ENCODE data around the gene DDX46.
"Not testable (repeated sequence)": the region's sequence is repeated elsewhere in the genome, so short reads cannot be mapped to it uniquely, and the experiment has no call there.

DDX46 gene

DNA sequence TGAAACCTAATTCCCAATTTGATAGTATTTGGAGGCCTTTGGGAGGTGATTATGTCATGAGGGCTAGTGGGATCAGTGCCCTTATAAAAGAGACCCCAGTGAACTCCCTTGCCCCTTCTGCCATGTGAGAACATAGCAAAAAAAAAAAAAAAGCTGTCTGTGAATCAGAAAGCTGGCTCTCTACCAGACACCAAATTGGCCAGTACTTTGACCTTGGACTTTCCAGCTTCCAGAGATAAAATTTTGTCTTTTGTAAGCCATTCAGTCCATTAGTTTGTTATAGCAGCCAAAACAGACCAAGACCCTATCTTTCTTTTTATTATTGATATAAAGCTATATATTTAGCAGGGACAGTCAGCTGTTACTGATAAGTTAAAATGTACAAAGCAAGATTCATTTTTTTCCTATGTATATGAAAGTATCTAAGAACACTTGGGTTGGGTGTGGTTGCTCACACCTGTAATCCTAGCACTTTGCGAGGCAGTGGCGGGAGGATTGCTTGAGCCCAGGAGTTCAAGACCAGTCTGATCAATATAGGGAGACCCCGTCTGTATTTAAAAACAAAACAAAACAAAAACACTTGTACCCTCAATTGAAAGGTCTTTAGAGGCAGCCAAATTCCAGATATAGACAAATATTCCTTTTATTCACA lies 79.1 kb downstream of the DDX46 start:
- H3K9me3 ChIP-seq: no peaks in the 10 kb centered on the region
- intact Hi-C loops (cut with DNase I; ENCODE audit: low total_unique reads): no loop called here
- H3K36me3 ChIP-seq: peaks cover 0 to 46% (median 15%) of the 10 kb centered on the region in 3 donors
- TF ChIP-seq, protein P1, sequence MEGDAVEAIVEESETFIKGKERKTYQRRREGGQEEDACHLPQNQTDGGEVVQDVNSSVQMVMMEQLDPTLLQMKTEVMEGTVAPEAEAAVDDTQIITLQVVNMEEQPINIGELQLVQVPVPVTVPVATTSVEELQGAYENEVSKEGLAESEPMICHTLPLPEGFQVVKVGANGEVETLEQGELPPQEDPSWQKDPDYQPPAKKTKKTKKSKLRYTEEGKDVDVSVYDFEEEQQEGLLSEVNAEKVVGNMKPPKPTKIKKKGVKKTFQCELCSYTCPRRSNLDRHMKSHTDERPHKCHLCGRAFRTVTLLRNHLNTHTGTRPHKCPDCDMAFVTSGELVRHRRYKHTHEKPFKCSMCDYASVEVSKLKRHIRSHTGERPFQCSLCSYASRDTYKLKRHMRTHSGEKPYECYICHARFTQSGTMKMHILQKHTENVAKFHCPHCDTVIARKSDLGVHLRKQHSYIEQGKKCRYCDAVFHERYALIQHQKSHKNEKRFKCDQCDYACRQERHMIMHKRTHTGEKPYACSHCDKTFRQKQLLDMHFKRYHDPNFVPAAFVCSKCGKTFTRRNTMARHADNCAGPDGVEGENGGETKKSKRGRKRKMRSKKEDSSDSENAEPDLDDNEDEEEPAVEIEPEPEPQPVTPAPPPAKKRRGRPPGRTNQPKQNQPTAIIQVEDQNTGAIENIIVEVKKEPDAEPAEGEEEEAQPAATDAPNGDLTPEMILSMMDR (IDR thresholded peaks at IDR 0.05): no peak
- no peaks in the 10 kb centered on the region for H3K27me3 ChIP-seq
- H3K4me1 ChIP-seq: peaks cover 0 to 24% (median 14%) of the 10 kb centered on the region in 4 donors
- no peak overlapping the region for H3K27ac ChIP-seq
- DNase-seq: no peak
- H3K4me3 ChIP-seq: no peak overlapping the region

DNA sequence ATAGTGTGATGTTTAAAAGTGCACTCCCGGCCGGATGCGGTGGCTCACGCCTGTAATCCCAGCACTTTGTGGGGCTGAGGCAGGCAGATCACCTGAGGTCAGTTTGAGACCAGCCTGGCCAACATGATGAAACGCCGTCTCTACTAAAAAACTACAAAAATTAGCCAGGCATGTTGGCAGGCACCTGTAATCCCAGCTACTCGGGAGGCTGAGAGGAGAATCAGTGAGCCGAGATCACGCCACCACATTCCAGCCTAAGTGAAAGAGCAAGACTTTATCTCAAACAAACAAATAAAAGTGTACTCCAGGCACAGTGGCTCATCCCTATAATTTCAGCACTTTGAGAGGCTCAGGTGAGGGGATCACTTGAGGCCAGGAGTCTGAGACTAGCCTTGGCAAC lies 79.8 kb downstream of the DDX46 start:
- H3K27ac ChIP-seq; H3K4me3 ChIP-seq; intact Hi-C loops (cut with DNase I; ENCODE audit: low total_unique reads); H3K27me3 ChIP-seq; H3K9me3 ChIP-seq; DNase-seq: not testable (repeated sequence)
- Histone ChIP-seq H3K36me3 (peaks cover 0 to 41% (median 15%) of the 10 kb centered on the region in 3 donors), H3K4me1 (peaks cover 0 to 17% (median 13%) of the 10 kb centered on the region in 4 donors)

DNA sequence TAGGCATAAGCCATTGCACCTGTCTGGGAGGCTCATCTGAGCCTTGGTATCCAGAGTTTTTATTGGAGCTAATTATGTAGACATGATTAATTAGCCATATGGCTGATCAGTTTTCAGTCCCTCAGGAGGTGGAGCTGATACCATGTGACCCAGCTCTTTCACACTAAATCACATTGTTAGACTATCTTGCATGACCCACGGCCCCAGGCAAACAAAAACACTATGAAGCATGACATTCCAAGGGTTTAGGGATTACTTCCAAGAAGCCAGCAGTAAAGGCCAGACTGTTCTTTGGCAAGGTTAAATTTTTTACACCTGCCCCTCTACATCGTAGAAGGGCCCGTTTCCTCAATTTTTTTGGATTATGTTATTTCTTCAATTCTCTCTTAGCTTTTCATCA lies 82.2 kb downstream of the DDX46 start:
- peaks cover 0 to 40% (median 15%) of the 10 kb centered on the region in 3 donors for H3K36me3 ChIP-seq
- TF ChIP-seq, protein P1 (IDR thresholded peaks at IDR 0.05): no peak
- H3K4me1 ChIP-seq: peaks cover 0 to 6% (median 4%) of the 10 kb centered on the region in 4 donors
- intact Hi-C loops (cut with DNase I; ENCODE audit: low total_unique reads): no loop called here
- H3K4me3 ChIP-seq: no peak overlapping the region
- no peaks in the 10 kb centered on the region for H3K27me3 ChIP-seq
- H3K9me3 ChIP-seq: no peaks in the 10 kb centered on the region
- DNase-seq: no peak
- H3K27ac ChIP-seq: no peak overlapping the region

DNA sequence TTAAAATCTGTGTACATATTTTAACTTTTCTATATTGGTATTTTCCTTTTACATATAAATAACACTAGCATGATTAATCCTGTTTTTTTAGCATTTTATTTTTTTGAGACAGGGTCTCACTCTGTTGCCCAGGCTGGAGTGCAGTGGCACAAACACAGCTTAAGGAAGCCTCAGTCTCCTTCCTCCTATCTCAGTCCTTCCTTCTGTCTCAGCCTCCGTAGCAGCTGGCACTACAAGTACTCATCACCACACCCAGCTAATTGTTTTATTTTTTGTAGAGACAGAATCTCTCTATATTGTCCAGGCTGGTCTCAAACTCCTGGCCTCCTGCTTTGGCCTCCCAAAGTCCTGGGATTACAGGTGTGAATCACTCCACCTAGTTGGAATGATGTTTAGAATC lies 85.7 kb downstream of the DDX46 start:
- intact Hi-C loops (cut with DNase I; ENCODE audit: low total_unique reads): no loop called here
- H3K27ac ChIP-seq: no peak overlapping the region

DNA sequence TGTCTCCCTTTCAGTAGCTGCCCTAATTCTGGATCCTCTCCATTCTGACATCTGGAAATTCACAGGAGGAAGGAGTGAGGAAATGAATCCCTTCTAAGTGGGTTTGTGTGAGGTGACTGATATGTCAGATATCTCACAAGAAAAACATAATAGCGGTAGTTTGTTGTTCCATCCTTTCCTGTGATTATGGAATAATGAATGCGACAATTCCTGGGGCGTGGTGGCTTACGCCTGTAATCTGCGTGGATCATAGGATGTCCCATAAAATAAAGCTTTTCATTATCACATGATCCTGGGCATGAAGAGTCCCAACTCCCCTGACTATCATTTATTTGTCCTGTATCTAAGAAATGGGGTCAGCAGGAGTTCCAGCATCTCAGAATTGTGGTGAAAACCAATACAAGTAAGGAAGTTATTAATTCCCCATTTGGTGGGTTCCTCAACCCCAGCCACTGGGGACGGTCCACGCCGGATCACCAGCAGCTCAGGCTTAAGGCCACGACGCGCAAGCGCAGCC lies 86.8 kb downstream of the DDX46 start:
- Histone ChIP-seq H3K4me3 (peak overlapping the region; percentile 73 to 83), H3K36me3 (peaks cover 0 to 9% (median 8%) of the 10 kb centered on the region in 3 donors), H3K27ac (peak overlapping the region; percentile 95 to 96), H3K27me3 (no peaks in the 10 kb centered on the region), H3K4me1 (peaks cover 0 to 41% (median 28%) of the 10 kb centered on the region in 4 donors), H3K9me3 (no peaks in the 10 kb centered on the region)
- TF ChIP-seq, protein P1 (IDR thresholded peaks at IDR 0.05): peak in 1 of 2 experiments; percentile 8
- intact Hi-C loops (cut with DNase I; ENCODE audit: low total_unique reads): loop anchor here (5.0 kb wide), 1 partner anchor 57 kb away; no protein-coding TSS in a partner anchor
- DNase-seq: no peak

More for the DNA sequence above, 85.7 kb downstream of the DDX46 start:
- no peak overlapping the region for H3K4me3 ChIP-seq
- peaks cover 0 to 31% (median 23%) of the 10 kb centered on the region in 4 donors for H3K4me1 ChIP-seq
- H3K27me3 ChIP-seq: no peaks in the 10 kb centered on the region
- TF ChIP-seq, protein P1 (IDR thresholded peaks at IDR 0.05): no peak
- peaks cover 0 to 20% (median 14%) of the 10 kb centered on the region in 3 donors for H3K36me3 ChIP-seq
- no peaks in the 10 kb centered on the region for H3K9me3 ChIP-seq
- DNase-seq: no peak

Measured in tibial artery (tissue), 4 donors.